Muscle layer of duodenum (tissue), 2 donors: ENCODE results near the gene CACNA2D3.

ENCODE experiments used
- H3K27ac ChIP-seq: one replicate; pipeline ENCODE4 v1.7.0; 2013; ENCODE audit warnings: mild to moderate bottlenecking, low read length
- H3K27me3 ChIP-seq: one replicate; pipeline ENCODE4 v1.7.0; 2013; ENCODE audit warnings: low read depth, mild to moderate bottlenecking, control low read depth, low read length
- H3K36me3 ChIP-seq, 2 donors: one replicate each; pipeline ENCODE4 v1.7.0; 2013; ENCODE audit warnings: low read length in 2 of 2, control low read depth in 1 of 2, mild to moderate bottlenecking in 1 of 2; ENCODE audit not compliant: insufficient read depth in 2 of 2, control insufficient read depth in 1 of 2
- H3K4me1 ChIP-seq, 2 donors: one replicate each; pipeline ENCODE4 v1.7.0; 2013; ENCODE audit warnings: low read length in 2 of 2, mild to moderate bottlenecking in 2 of 2, control low read depth in 1 of 2, moderate library complexity in 1 of 2; ENCODE audit not compliant: insufficient read depth in 2 of 2, control insufficient read depth in 1 of 2
- H3K4me3 ChIP-seq, 2 donors: one replicate each; pipeline ENCODE4 v1.7.0; 2013; ENCODE audit warnings: low read length in 2 of 2, low read depth in 1 of 2, mild to moderate bottlenecking in 1 of 2
- H3K9me3 ChIP-seq, 2 donors: one replicate each; pipeline ENCODE4 v1.7.0; 2013; ENCODE audit warnings: low read length in 2 of 2, control low read depth in 1 of 2, mild to moderate bottlenecking in 1 of 2; ENCODE audit not compliant: control insufficient read depth in 1 of 2
- donor health status: healthy.

CACNA2D3 gene

GRCh38 chr3:54983266-54984099 lies 861.1 kb downstream of the CACNA2D3 start:
- H3K4me3 ChIP-seq: no peak overlapping the region
- peaks cover 4 to 7% of the 10 kb centered on the region in 2 donors for H3K4me1 ChIP-seq
- no peaks in the 10 kb centered on the region for H3K9me3 ChIP-seq
- H3K27ac ChIP-seq: no peak overlapping the region
- no peaks in the 10 kb centered on the region for H3K36me3 ChIP-seq
- no peaks in the 10 kb centered on the region for H3K27me3 ChIP-seq

GRCh38 chr3:54985856-54986255 lies 863.5 kb downstream of the CACNA2D3 start:
- Histone ChIP-seq H3K4me1 (peaks cover 5 to 20% of the 10 kb centered on the region in 2 donors), H3K27me3 (no peaks in the 10 kb centered on the region), H3K4me3 (no peak overlapping the region), H3K36me3 (no peaks in the 10 kb centered on the region), H3K9me3 (no peaks in the 10 kb centered on the region), H3K27ac (no peak overlapping the region)

- H3K4me1 ChIP-seq: peaks cover 5 to 20% of the 10 kb centered on the region in 2 donors
- no peak overlapping the region for H3K27ac ChIP-seq
- no peak overlapping the region for H3K4me3 ChIP-seq
- H3K36me3 ChIP-seq: no peaks in the 10 kb centered on the region
- H3K27me3 ChIP-seq: no peaks in the 10 kb centered on the region
- no peaks in the 10 kb centered on the region for H3K9me3 ChIP-seq
These were observed 863.9 kb downstream of the CACNA2D3 start for GRCh38 chr3:54986294-54986693.

- H3K27ac ChIP-seq: no peak overlapping the region
- H3K9me3 ChIP-seq: no peaks in the 10 kb centered on the region
- H3K4me1 ChIP-seq: peaks cover 5 to 20% of the 10 kb centered on the region in 2 donors
- no peaks in the 10 kb centered on the region for H3K27me3 ChIP-seq
- H3K36me3 ChIP-seq: no peaks in the 10 kb centered on the region
- no peak overlapping the region for H3K4me3 ChIP-seq
These were observed 865.4 kb downstream of the CACNA2D3 start for GRCh38 chr3:54987719-54988118.

- Histone ChIP-seq H3K4me1 (peaks cover 5 to 20% of the 10 kb centered on the region in 2 donors), H3K4me3 (no peak overlapping the region), H3K27ac (no peak overlapping the region), H3K36me3 (no peaks in the 10 kb centered on the region), H3K9me3 (no peaks in the 10 kb centered on the region), H3K27me3 (no peaks in the 10 kb centered on the region)
These were observed 866.0 kb downstream of the CACNA2D3 start for GRCh38 chr3:54988302-54988837.

- H3K27me3 ChIP-seq: no peaks in the 10 kb centered on the region
- peak overlapping the region; percentile 27 for H3K27ac ChIP-seq
- no peaks in the 10 kb centered on the region for H3K36me3 ChIP-seq
- H3K9me3 ChIP-seq: no peaks in the 10 kb centered on the region
- H3K4me3 ChIP-seq: no peak overlapping the region
- peaks cover 5 to 20% of the 10 kb centered on the region in 2 donors for H3K4me1 ChIP-seq
These were observed 866.7 kb downstream of the CACNA2D3 start for GRCh38 chr3:54988838-54989630.

- Histone ChIP-seq H3K4me1 (peaks cover 0 to 6% of the 10 kb centered on the region in 2 donors), H3K27me3 (no peaks in the 10 kb centered on the region), H3K27ac (no peak overlapping the region), H3K36me3 (no peaks in the 10 kb centered on the region), H3K4me3 (no peak overlapping the region), H3K9me3 (no peaks in the 10 kb centered on the region)
These were observed 871.8 kb downstream of the CACNA2D3 start for GRCh38 chr3:54994111-54994513.

- Histone ChIP-seq H3K4me1 (peaks cover 0 to 12% of the 10 kb centered on the region in 2 donors), H3K27ac (no peak overlapping the region), H3K9me3 (no peaks in the 10 kb centered on the region), H3K4me3 (no peak overlapping the region), H3K36me3 (no peaks in the 10 kb centered on the region), H3K27me3 (no peaks in the 10 kb centered on the region)
These were observed 876.8 kb downstream of the CACNA2D3 start for GRCh38 chr3:54999159-54999558.

GRCh38 chr3:54999811-55000210 lies 877.5 kb downstream of the CACNA2D3 start:
- Histone ChIP-seq H3K9me3 (no peaks in the 10 kb centered on the region), H3K4me1 (peaks cover 0 to 12% of the 10 kb centered on the region in 2 donors), H3K4me3 (no peak overlapping the region), H3K27me3 (no peaks in the 10 kb centered on the region), H3K36me3 (no peaks in the 10 kb centered on the region), H3K27ac (no peak overlapping the region)

- Histone ChIP-seq H3K27ac (no peak overlapping the region), H3K27me3 (no peaks in the 10 kb centered on the region), H3K36me3 (no peaks in the 10 kb centered on the region), H3K4me1 (peaks cover 0 to 12% of the 10 kb centered on the region in 2 donors), H3K4me3 (no peak overlapping the region), H3K9me3 (no peaks in the 10 kb centered on the region)
These were observed 878.2 kb downstream of the CACNA2D3 start for GRCh38 chr3:55000546-55000945.

- Histone ChIP-seq H3K27ac (no peak overlapping the region), H3K9me3 (no peaks in the 10 kb centered on the region), H3K4me1 (peaks cover 0 to 12% of the 10 kb centered on the region in 2 donors), H3K27me3 (no peaks in the 10 kb centered on the region), H3K36me3 (peaks cover 0 to under 1% of the 10 kb centered on the region in 2 donors), H3K4me3 (no peak overlapping the region)
These were observed 878.6 kb downstream of the CACNA2D3 start for GRCh38 chr3:55000953-55001352.
